ENCODE data around the gene ISLR.

Gene ISLR

GRCh38 chr15:74171965-74172541, 1.5 kb upstream of the ISLR start:
- DNase-seq (ENCODE audit: low read depth, low spot score), result no peak

GRCh38 chr15:74172701-74173379, 670 bp upstream of the ISLR start:
- no peak for DNase-seq (ENCODE audit: low read depth, low spot score)

GRCh38 chr15:74174219-74174957, 878 bp downstream of the ISLR start:
- DNase-seq (ENCODE audit: low read depth, low spot score), result no peak

- no peak for DNase-seq (ENCODE audit: low read depth, low spot score)
Observed at GRCh38 chr15:74174958-74175253, 1.4 kb downstream of the ISLR start.

- no peak for DNase-seq (ENCODE audit: low read depth, low spot score)
Observed at GRCh38 chr15:74175271-74176191, 2.0 kb downstream of the ISLR start.

GRCh38 chr15:74176262-74177214, 3.0 kb downstream of the ISLR start:
- DNase-seq (ENCODE audit: low read depth, low spot score), result peak; percentile 20

GRCh38 chr15:74178326-74179100, 5.0 kb downstream of the ISLR start:
- no peak for DNase-seq (ENCODE audit: low read depth, low spot score)

GRCh38 chr15:74179101-74179841, 5.8 kb downstream of the ISLR start:
- DNase-seq (ENCODE audit: low read depth, low spot score), result no peak

- no peak for DNase-seq (ENCODE audit: low read depth, low spot score)
Observed at GRCh38 chr15:74179983-74180880, 6.7 kb downstream of the ISLR start.

- DNase-seq (ENCODE audit: low read depth, low spot score), result no peak
Observed at GRCh38 chr15:74180881-74181602, 7.5 kb downstream of the ISLR start.

- DNase-seq (ENCODE audit: low read depth, low spot score), result no peak
Observed at GRCh38 chr15:74182131-74182530, 8.6 kb downstream of the ISLR start.

- no peak for DNase-seq (ENCODE audit: low read depth, low spot score)
Observed at GRCh38 chr15:74184582-74185091, 11.1 kb downstream of the ISLR start.

- no peak for DNase-seq (ENCODE audit: low read depth, low spot score)
Observed at GRCh38 chr15:74185710-74186348, 12.3 kb downstream of the ISLR start.

GRCh38 chr15:74188216-74188615, 14.7 kb downstream of the ISLR start:
- DNase-seq (ENCODE audit: low read depth, low spot score), result no peak

GRCh38 chr15:74191798-74192197, 18.3 kb downstream of the ISLR start:
- no peak for DNase-seq (ENCODE audit: low read depth, low spot score)

- DNase-seq (ENCODE audit: low read depth, low spot score), result no peak
Observed at GRCh38 chr15:74192751-74193150, 19.2 kb downstream of the ISLR start.

GRCh38 chr15:74193299-74193718, 19.8 kb downstream of the ISLR start:
- DNase-seq (ENCODE audit: low read depth, low spot score), result no peak
